AG10803 (cell line): ENCODE results near the gene STARD5.

Experiments
- DNase-seq: peaks from one replicate; pipeline ENCODE4 v3.0.0; 2010; ENCODE audit warnings: low read depth
- H3K4me3 ChIP-seq: 2 replicates; pipeline ENCODE4 v1.5.1; 2011; ENCODE audit warnings: mild to moderate bottlenecking, low read length, control low read depth
- CTCF ChIP-seq: conservative IDR thresholded peaks from 2 replicates; pipeline ENCODE4 v1.5.1; 2011; ENCODE audit warnings: mild to moderate bottlenecking, low read length, control low read depth, inconsistent platforms

The STARD5 gene

DNA sequence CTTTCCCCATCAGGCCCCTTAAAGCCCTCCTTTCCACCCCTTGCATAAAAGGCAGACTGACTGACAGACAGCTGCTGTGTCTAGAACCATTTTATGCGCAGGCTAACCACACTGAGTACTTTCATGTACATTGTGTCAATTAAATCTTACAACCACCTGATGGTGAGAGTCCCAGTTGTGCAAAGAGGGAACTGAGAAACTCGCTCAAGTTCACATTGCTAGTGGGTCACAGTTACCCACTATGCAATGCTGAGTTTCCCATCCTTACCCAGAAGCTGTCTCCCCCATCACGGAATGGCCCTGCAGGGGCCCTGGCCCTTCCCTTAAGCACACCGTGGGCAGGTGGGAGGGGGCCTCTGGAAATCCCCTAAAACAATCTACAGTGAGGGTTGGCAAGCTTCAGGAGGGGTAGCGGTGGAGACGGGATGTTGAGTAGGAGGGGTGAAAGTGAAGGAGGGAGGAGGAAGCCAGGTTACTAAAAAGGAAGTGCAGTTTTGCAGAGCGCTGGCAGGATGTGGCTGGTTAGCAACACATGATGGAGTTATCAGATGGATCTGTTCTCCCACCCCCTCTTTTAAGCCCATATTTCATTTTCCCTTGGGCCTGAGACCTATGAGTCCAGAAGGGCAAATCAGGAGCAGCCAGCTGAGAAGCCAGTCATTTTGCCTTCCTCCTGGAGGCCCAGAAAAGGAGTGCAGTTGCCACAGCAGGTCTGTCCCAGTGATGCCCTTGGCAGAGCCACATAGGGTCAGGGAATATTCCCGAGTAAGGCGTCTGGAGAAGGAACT lies 30.0 kb downstream of the STARD5 start:
- no peak for DNase-seq
- H3K4me3 ChIP-seq, result no peak overlapping the region
- no peak for TF ChIP-seq CTCF

- TF ChIP-seq CTCF, result no peak
- H3K4me3 ChIP-seq, result no peak overlapping the region
- DNase-seq, result no peak
Observed at GRCh38 chr15:81292523-81293001, 31.4 kb downstream of the STARD5 start.

DNA sequence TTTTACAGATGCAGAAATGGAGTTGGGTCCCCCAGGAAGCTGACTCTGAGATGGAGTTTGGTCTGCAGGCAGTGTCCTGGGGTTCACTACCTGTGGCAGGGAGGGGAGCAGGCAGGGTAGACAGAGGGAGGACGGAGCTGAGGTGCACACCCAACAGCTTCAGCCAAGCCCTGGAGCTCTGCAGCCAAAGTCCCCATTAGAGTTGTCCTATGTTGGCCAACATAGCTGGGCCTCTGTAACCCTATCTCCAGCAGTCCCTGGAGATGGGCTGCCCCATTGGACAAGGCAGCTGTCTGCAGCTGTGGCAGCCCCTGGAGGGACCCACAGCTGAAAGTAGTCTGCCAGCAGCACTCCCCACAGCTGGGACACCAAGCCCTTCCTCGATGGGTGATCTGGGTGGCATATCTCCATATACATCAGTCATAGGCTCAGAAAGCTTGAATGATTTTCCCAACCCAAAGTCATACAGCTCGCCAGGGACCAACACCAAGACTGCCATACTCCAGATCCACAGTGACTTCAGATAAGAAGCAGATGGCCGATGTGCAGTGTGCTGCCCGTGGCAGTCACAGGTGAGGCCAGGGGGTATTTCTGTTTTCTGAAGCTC lies 31.9 kb downstream of the STARD5 start:
- TF ChIP-seq CTCF, result no peak
- no peak for DNase-seq
- no peak overlapping the region for H3K4me3 ChIP-seq

DNA sequence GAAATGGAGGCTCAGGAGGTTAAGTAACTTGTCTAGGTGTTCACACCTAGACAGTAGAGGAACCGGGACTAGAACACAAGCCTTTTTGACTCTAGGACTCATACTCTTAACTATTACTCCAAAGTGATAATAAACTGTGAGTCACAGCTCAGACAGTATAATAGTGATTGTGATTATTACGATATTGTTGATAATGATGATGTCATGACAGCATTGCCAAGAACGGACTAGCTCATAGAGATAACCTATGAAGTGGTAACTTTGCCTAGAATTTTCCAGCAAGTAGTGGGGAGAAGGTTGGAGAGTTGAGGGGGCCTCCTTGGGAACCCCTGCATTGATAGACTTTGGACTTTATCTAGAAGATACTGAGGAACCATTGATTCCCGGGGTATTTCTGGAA lies 34.0 kb downstream of the STARD5 start:
- DNase-seq, result no peak
- H3K4me3 ChIP-seq, result no peak overlapping the region
- no peak for TF ChIP-seq CTCF

DNA sequence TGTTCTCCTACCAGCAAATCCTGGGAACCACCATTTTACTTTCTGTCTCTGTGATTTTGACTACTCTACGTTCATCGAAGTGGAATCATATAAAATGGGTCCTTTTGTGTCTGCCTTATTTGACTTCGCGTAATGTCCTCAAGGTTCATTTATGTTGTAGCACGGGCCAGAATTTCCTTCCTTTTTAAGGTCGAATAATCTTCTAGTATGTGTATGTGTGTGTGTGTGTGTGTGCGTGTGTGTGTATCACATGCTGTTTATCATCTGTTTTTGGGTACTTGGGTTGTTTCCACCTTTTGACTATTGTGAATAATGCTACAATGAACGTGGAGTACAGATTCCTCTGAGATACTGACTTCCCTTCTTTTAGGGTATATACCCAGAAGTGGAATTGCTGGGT lies 35.3 kb downstream of the STARD5 start:
- no peak for DNase-seq
- H3K4me3 ChIP-seq, result no peak overlapping the region
- TF ChIP-seq CTCF, result no peak

GRCh38 chr15:81288040-81288439 lies 35.9 kb downstream of the STARD5 start:
- no peak overlapping the region for H3K4me3 ChIP-seq
- TF ChIP-seq CTCF, result no peak
- DNase-seq, result no peak

DNA sequence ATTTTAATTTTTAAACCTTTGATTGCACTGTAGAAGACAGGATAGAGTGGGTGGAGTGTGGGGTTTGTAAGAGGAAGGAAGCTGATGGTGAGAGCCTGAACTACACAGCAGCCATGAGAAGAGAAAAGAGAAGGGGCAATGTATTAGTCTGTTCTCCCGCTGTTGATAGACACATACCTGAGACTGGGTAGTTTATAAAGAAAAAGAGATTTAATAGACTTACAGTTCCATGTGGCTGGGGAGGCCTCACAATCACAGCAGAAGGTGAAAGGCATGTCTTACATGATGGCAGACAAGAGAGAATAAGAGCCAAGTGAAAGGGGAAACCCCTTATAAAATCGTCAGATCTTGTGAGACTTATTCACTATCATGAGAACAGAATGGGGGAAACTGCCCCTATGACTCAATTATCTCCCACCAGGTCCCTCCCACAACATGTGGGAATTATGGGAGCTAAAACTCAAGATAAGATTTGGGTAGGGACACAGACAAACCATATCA lies 37.3 kb downstream of the STARD5 start:
- H3K4me3 ChIP-seq, result no peak overlapping the region
- TF ChIP-seq CTCF, result no peak
- no peak for DNase-seq
